Skin of body (tissue), 2 donors: ENCODE results near the gene HMX1. TPM values are rescaled to one million over a fixed set of nuclear protein-coding genes. Genes with fewer than 3 reads are reported as not detected.
A peak's percentile ranks its signal among the peaks of the same experiment; 100 is the strongest.

Experiments
- DNase-seq: peaks from one replicate; lab custom pipeline; 2025; lab: John Stamatoyannopoulos, UW
- total RNA-seq: library from RNA; depleted of rRNA; stranded (reverse); fragments of >200 nt; gene quantifications from one replicate; pipeline ENCODE4 v1.2.3, GENCODE V29; 2014

Gene HMX1
- total RNA-seq, 1 donor from 2014 or later: 0.20 TPM

- no peak for DNase-seq
These were observed 38.6 kb upstream of the HMX1 start for GRCh38 chr4:8910100-8910821.

- DNase-seq: no peak
These were observed 37.9 kb upstream of the HMX1 start for GRCh38 chr4:8909548-8909947.

GRCh38 chr4:8908206-8908893 lies 36.7 kb upstream of the HMX1 start:
- no peak for DNase-seq

GRCh38 chr4:8907596-8908205 lies 36.1 kb upstream of the HMX1 start:
- no peak for DNase-seq

- no peak for DNase-seq
These were observed 35.5 kb upstream of the HMX1 start for GRCh38 chr4:8906991-8907595.

- no peak for DNase-seq
These were observed 35.0 kb upstream of the HMX1 start for GRCh38 chr4:8906668-8906970.

- no peak for DNase-seq
These were observed 34.4 kb upstream of the HMX1 start for GRCh38 chr4:8905773-8906667.

GRCh38 chr4:8905226-8905772 lies 33.7 kb upstream of the HMX1 start:
- DNase-seq: no peak

- no peak for DNase-seq
These were observed 33.0 kb upstream of the HMX1 start for GRCh38 chr4:8904666-8905065.

- no peak for DNase-seq
These were observed 32.4 kb upstream of the HMX1 start for GRCh38 chr4:8904041-8904501.

GRCh38 chr4:8901335-8901734 lies 29.7 kb upstream of the HMX1 start:
- no peak for DNase-seq

GRCh38 chr4:8900588-8900987 lies 28.9 kb upstream of the HMX1 start:
- DNase-seq: no peak

GRCh38 chr4:8898419-8898818 lies 26.8 kb upstream of the HMX1 start:
- peak; percentile 95 for DNase-seq

- DNase-seq: no peak
These were observed 25.9 kb upstream of the HMX1 start for GRCh38 chr4:8897251-8898167.

GRCh38 chr4:8896506-8896905 lies 24.9 kb upstream of the HMX1 start:
- no peak for DNase-seq

- DNase-seq: no peak
These were observed 24.4 kb upstream of the HMX1 start for GRCh38 chr4:8896071-8896470.

GRCh38 chr4:8895295-8895694 lies 23.7 kb upstream of the HMX1 start:
- DNase-seq: no peak

- DNase-seq: no peak
These were observed 22.8 kb upstream of the HMX1 start for GRCh38 chr4:8894424-8894816.

GRCh38 chr4:8893624-8894423 lies 22.2 kb upstream of the HMX1 start:
- no peak for DNase-seq
